Astrocyte (in vitro differentiated cells and primary cell): Measurements from ENCODE around the gene DNAL1. TPM values are rescaled to one million over a fixed set of nuclear protein-coding genes. Genes with fewer than 3 reads are reported as not detected.

Experiments
- DNase-seq: peaks from one replicate; pipeline ENCODE4 v3.0.0-alpha.2; 2010; ENCODE audit warnings: low read depth
- FAIRE-seq: peaks from 2 replicates; lab custom pipeline; 2011; peaks lifted over from hg19 to GRCh38; lab: Jason Lieb, UNC
- H2AFZ ChIP-seq: 2 replicates; pipeline ENCODE4 v1.6.0; 2012; ENCODE audit warnings: low read depth, low read length, inconsistent platforms
- H3K27ac ChIP-seq: 2 replicates; pipeline ENCODE4 v1.5.1; 2011; ENCODE audit warnings: low read depth, low read length, inconsistent platforms
- H3K27me3 ChIP-seq: 2 replicates; pipeline ENCODE4 v1.6.0; 2011; ENCODE audit warnings: low read length, inconsistent platforms; ENCODE audit not compliant: insufficient read depth
- H3K36me3 ChIP-seq: 2 replicates; pipeline ENCODE4 v1.5.1; 2011; ENCODE audit warnings: low read length, inconsistent platforms; ENCODE audit not compliant: insufficient read depth
- H3K4me1 ChIP-seq: 2 replicates; pipeline ENCODE4 v1.5.1; 2011; ENCODE audit warnings: low read length, inconsistent platforms; ENCODE audit not compliant: insufficient read depth
- H3K4me2 ChIP-seq: 2 replicates; pipeline ENCODE4 v1.6.0; 2012; ENCODE audit warnings: low read length, inconsistent platforms
- H3K4me3 ChIP-seq: 2 replicates; pipeline ENCODE4 v1.5.1; 2011; ENCODE audit warnings: low read depth, mild to moderate bottlenecking, low read length, inconsistent platforms; ENCODE audit not compliant: insufficient read depth
- H3K79me2 ChIP-seq: 2 replicates; pipeline ENCODE4 v1.6.0; 2012; ENCODE audit warnings: mild to moderate bottlenecking, low read length, inconsistent platforms; ENCODE audit not compliant: insufficient read depth
- H3K9ac ChIP-seq: 2 replicates; pipeline ENCODE4 v1.6.0; 2012; ENCODE audit warnings: mild to moderate bottlenecking, low read length, inconsistent platforms
- H3K9me3 ChIP-seq: 2 replicates; pipeline ENCODE4 v1.5.1; 2012; ENCODE audit warnings: low read depth, mild to moderate bottlenecking, low read length, inconsistent platforms; ENCODE audit not compliant: insufficient read depth
- H4K20me1 ChIP-seq: 2 replicates; pipeline ENCODE4 v1.6.0; 2012; ENCODE audit warnings: low read length, inconsistent platforms; ENCODE audit not compliant: insufficient read depth
- H3K27ac Mint-ChIP-seq: one replicate; pipeline ENCODE4 v1.8.0; 2021; ENCODE audit warnings: mild to moderate bottlenecking, mixed read lengths; ENCODE audit not compliant: unreplicated experiment
- H3K27me3 Mint-ChIP-seq: one replicate; pipeline ENCODE4 v1.8.0; 2021; ENCODE audit warnings: low read depth, mixed read lengths; ENCODE audit not compliant: unreplicated experiment
- H3K36me3 Mint-ChIP-seq: one replicate; pipeline ENCODE4 v1.8.0; 2021; ENCODE audit warnings: low read depth, mixed read lengths; ENCODE audit not compliant: unreplicated experiment
- H3K4me1 Mint-ChIP-seq: one replicate; pipeline ENCODE4 v1.8.0; 2021; ENCODE audit warnings: low read depth, mixed read lengths; ENCODE audit not compliant: unreplicated experiment
- H3K4me3 Mint-ChIP-seq: one replicate; pipeline ENCODE4 v1.8.0; 2021; ENCODE audit warnings: mild to moderate bottlenecking, moderate library complexity, mixed read lengths; ENCODE audit not compliant: unreplicated experiment
- H3K9me3 Mint-ChIP-seq: one replicate; pipeline ENCODE4 v1.8.0; 2021; ENCODE audit warnings: mild to moderate bottlenecking, mixed read lengths; ENCODE audit not compliant: unreplicated experiment
- CTCF ChIP-seq: IDR thresholded peaks from 2 replicates; pipeline ENCODE4 v1.5.1; 2011; ENCODE audit warnings: low read depth, mild to moderate bottlenecking, inconsistent platforms, low read length, moderate library complexity; ENCODE audit not compliant: insufficient read depth
- EZH2 ChIP-seq: IDR thresholded peaks from 2 replicates; pipeline ENCODE4 v1.6.1; 2012; ENCODE audit warnings: mild to moderate bottlenecking, low read length, inconsistent platforms; ENCODE audit not compliant: insufficient read depth
- total RNA-seq: library from RNA; stranded (reverse); gene quantifications from 2 replicates; pipeline ENCODE4 v1.2.1, GENCODE V29; 2021

The DNAL1 gene
- total RNA-seq, 1 donor from 2014 or later, result 24.9 TPM

GRCh38 chr14:73726025-73726961 is 81.5 kb downstream of the DNAL1 start:
- TF ChIP-seq CTCF (no peak), EZH2 (no peak)
- Histone ChIP-seq H3K27me3 (no peaks in the 10 kb centered on the region), H3K4me3 (no peak overlapping the region), H3K9ac (peak overlapping the region; percentile 70), H3K79me2 (peaks cover 22% of the 10 kb centered on the region), H2AFZ (no peak overlapping the region), H3K36me3 (peaks cover 38% of the 10 kb centered on the region), H3K4me1 (peaks cover 54% of the 10 kb centered on the region), H3K27ac (peak overlapping the region; percentile 49), H4K20me1 (peaks cover 36% of the 10 kb centered on the region), H3K9me3 (no peaks in the 10 kb centered on the region), H3K4me2 (peak overlapping the region; percentile 74)
- H3K9me3 Mint-ChIP-seq, result no peaks in the 10 kb centered on the region
- FAIRE-seq (no peak), DNase-seq (no peak)
- no peak overlapping the region for H3K27ac Mint-ChIP-seq
- H3K27me3 Mint-ChIP-seq, result no peaks in the 10 kb centered on the region
- peaks cover 26% of the 10 kb centered on the region for H3K36me3 Mint-ChIP-seq
- peaks cover 39% of the 10 kb centered on the region for H3K4me1 Mint-ChIP-seq
- H3K4me3 Mint-ChIP-seq, result no peak overlapping the region

- Histone ChIP-seq H3K27me3 (no peaks in the 10 kb centered on the region), H4K20me1 (peaks cover 44% of the 10 kb centered on the region), H3K4me2 (no peak overlapping the region), H3K36me3 (peaks cover 37% of the 10 kb centered on the region), H2AFZ (no peak overlapping the region), H3K4me3 (no peak overlapping the region), H3K79me2 (peaks cover 29% of the 10 kb centered on the region), H3K9ac (no peak overlapping the region), H3K4me1 (peaks cover 54% of the 10 kb centered on the region), H3K27ac (no peak overlapping the region), H3K9me3 (no peaks in the 10 kb centered on the region)
- FAIRE-seq (no peak), DNase-seq (no peak)
- no peak for TF ChIP-seq EZH2
- no peak for TF ChIP-seq CTCF
- no peak overlapping the region for H3K27ac Mint-ChIP-seq
- H3K36me3 Mint-ChIP-seq, result peaks cover 25% of the 10 kb centered on the region
- H3K9me3 Mint-ChIP-seq, result no peaks in the 10 kb centered on the region
- no peaks in the 10 kb centered on the region for H3K27me3 Mint-ChIP-seq
- peaks cover 39% of the 10 kb centered on the region for H3K4me1 Mint-ChIP-seq
- no peak overlapping the region for H3K4me3 Mint-ChIP-seq
Measured at GRCh38 chr14:73727166-73727565, 82.4 kb downstream of the DNAL1 start.
